HepG2 (cell line): Measurements from ENCODE around the gene PRKCZ. TPM values are rescaled to one million over a fixed set of nuclear protein-coding genes. Genes with fewer than 3 reads are reported as not detected.

Experiments used
- ATAC-seq: fragments of 200-7000 bp; cut with Tn5 transposase; 3 replicates; pipeline ENCODE4 v1.9.1; 2020; ENCODE audit warnings: mild to moderate bottlenecking, moderate library complexity
- BruUV-seq: library from RNA; stranded (reverse); fragments of 400-500 nt; replicated peaks from 2 replicates; lab custom pipeline; 2021; lab: Mats Ljungman, UMichigan
- CTCF ChIA-PET: fragments of 300-600 bp; formaldehyde crosslinking; extraction: SDS; loops from one replicate; lab custom pipeline; 2021; ENCODE audit warnings: low total read pairs, inconsistent platforms, low intra/inter-chr PET ratio; lab: Yijun Ruan, JAX
- POLR2A ChIA-PET: fragments of 350-600 bp; sonication (Branson Sonifier 250); formaldehyde crosslinking; loops from one replicate; lab custom pipeline; 2020; ENCODE audit warnings: antibody characterized with exemption, inconsistent platforms; lab: Yijun Ruan, JAX
- DNase-seq: peaks from one replicate; pipeline ENCODE4 v3.0.0-alpha.2; 2015; ENCODE audit warnings: low spot score
- FAIRE-seq: peaks from 3 replicates; lab custom pipeline; 2011; peaks lifted over from hg19 to GRCh38; lab: Jason Lieb, UNC
- H2AFZ ChIP-seq: one replicate; pipeline ENCODE4 v1.6.1; 2011; ENCODE audit warnings: low read length, inconsistent platforms
- H3K27ac ChIP-seq: fragments of 300-600 bp; 3 replicates; pipeline ENCODE4 v1.8.0; 2011; ENCODE audit warnings: mixed run types, mild to moderate bottlenecking, mixed read lengths, low read length, inconsistent platforms; ENCODE audit not compliant: insufficient read depth; ENCODE audit errors: extremely low read length
- H3K27me3 ChIP-seq, 2 experiments: fragments of 200-600 bp in 1 of 2; 2 replicates in 1 of 2; 3 replicates in 1 of 2; pipeline versions ENCODE4 v1.6.0 to v1.8.0; 2011; ENCODE audit warnings: low read length in 2 of 2, mild to moderate bottlenecking in 2 of 2, moderate library complexity in 2 of 2, inconsistent platforms in 1 of 2; ENCODE audit not compliant: insufficient read depth in 2 of 2, control insufficient read depth in 1 of 2
- H3K36me3 ChIP-seq, 2 experiments: fragments of 200-600 bp in 1 of 2; replicated peaks in 1 of 2; 2 replicates in 1 of 2; 3 replicates in 1 of 2; pipeline versions ENCODE4 v1.5.1 to v1.8.0; 2011; ENCODE audit warnings: low read length in 2 of 2, inconsistent platforms in 1 of 2; ENCODE audit not compliant: insufficient read depth in 2 of 2, control insufficient read depth in 1 of 2
- H3K4me1 ChIP-seq: 2 replicates; pipeline ENCODE4 v1.5.1; 2012; ENCODE audit warnings: low read length, inconsistent platforms; ENCODE audit not compliant: insufficient read depth
- H3K4me2 ChIP-seq: 2 replicates; pipeline ENCODE4 v1.6.0; 2011; ENCODE audit warnings: low read depth, low read length, inconsistent platforms
- H3K4me3 ChIP-seq, 3 experiments: fragments of 200-600 bp in 1 of 3; sonication (generic), shearing (Covaris generic) in 1 of 3; replicated peaks in 1 of 3; 2 replicates each; pipeline ENCODE4 v1.5.1; 2011 to 2016; ENCODE audit warnings: low read length in 3 of 3, inconsistent platforms in 2 of 3, low read depth in 2 of 3, mild to moderate bottlenecking in 2 of 3, control low read depth in 1 of 3, mixed read lengths in 1 of 3; ENCODE audit not compliant: insufficient read depth in 1 of 3
- H3K79me2 ChIP-seq: one replicate; pipeline ENCODE4 v1.6.1; 2011; ENCODE audit warnings: low read length, inconsistent platforms; ENCODE audit not compliant: insufficient read depth
- H3K9ac ChIP-seq: 2 replicates; pipeline ENCODE4 v1.6.0; 2011; ENCODE audit warnings: mild to moderate bottlenecking, low read depth, low read length, inconsistent platforms; ENCODE audit not compliant: insufficient read depth
- H3K9me3 ChIP-seq: 2 replicates; pipeline ENCODE4 v1.5.1; 2012; ENCODE audit warnings: mild to moderate bottlenecking, low read length
- H4K20me1 ChIP-seq: 2 replicates; pipeline ENCODE4 v1.6.0; 2011; ENCODE audit warnings: inconsistent platforms, mild to moderate bottlenecking, low read length, moderate library complexity; ENCODE audit not compliant: insufficient read depth
- KLF15 ChIP-seq: sonication (generic); formaldehyde crosslinking; IDR thresholded peaks from 2 replicates; pipeline ENCODE4 v1.8.1; 2023; ENCODE audit warnings: borderline replicate concordance, mild to moderate bottlenecking, inconsistent platforms, missing genetic modification reagents, mixed read lengths
- MED8 ChIP-seq: sonication (generic); formaldehyde crosslinking; IDR thresholded peaks from 2 replicates; pipeline ENCODE4 v1.8.1; 2023; ENCODE audit warnings: mild to moderate bottlenecking, missing genetic modification reagents; ENCODE audit not compliant: insufficient replicate concordance
- ZNF768 ChIP-seq: sonication (generic); formaldehyde crosslinking; IDR thresholded peaks from 2 replicates; pipeline ENCODE4 v1.4.0; 2020; ENCODE audit warnings: missing genetic modification reagents
- ZNF781 ChIP-seq: sonication (generic); formaldehyde crosslinking; IDR thresholded peaks from 2 replicates; pipeline ENCODE4 v1.5.1; 2020; ENCODE audit warnings: borderline replicate concordance, mild to moderate bottlenecking, missing genetic modification reagents; ENCODE audit errors: not compliant biosample characterization
- WGBS: methylation state at CpG from one replicate; pipeline ENCODE4 v1.1.6; 2017; ENCODE audit warnings: low lambda C conversion rate; 5-methylcytosine and 5-hydroxymethylcytosine counted together
- in situ Hi-C: cut with HindIII; loops from 2 replicates; pipeline ENCODE4 v1.10.0; 2017; ENCODE audit warnings: low pct_unique_long_range_greater_than_20kb; ENCODE audit not compliant: extremely low pct_ligation_motif_present
- intact Hi-C: fragments of 100-400 bp; cut with micrococcal nuclease; formaldehyde crosslinking; loops from one replicate; pipeline ENCODE4 v1.10.0; 2022; ENCODE audit not compliant: unreplicated experiment
- polyA plus RNA-seq, 8 experiments: library from polyadenylated mRNA; depleted of rRNA in 3 of 8; stranded (reverse) in 7 of 8; unstranded in 1 of 8; fragments of >200 nt; fragmentation: Illumina TruSeq in 4 of 8; extraction: Trizol in 4 of 8; gene quantifications; 2 replicates each; pipeline versions ENCODE4 v1.2.1 to v1.2.3, GENCODE V29; 2011 to 2016; ENCODE audit warnings: low read depth in 4 of 8, missing spikeins in 1 of 8, mixed read lengths in 1 of 8; ENCODE audit not compliant: insufficient read depth in 1 of 8
- total RNA-seq, 5 experiments: library from RNA; depleted of rRNA; stranded (reverse); fragments of >200 nt; fragmentation: Illumina TruSeq; extraction: Trizol; gene quantifications; 2 replicates each; pipeline ENCODE4 v1.2.3, GENCODE V29; 2016; ENCODE audit warnings: low read depth in 1 of 5
- TF ChIP-seq, protein P1 (sequence below): sonication (generic); formaldehyde crosslinking; IDR thresholded peaks from 2 replicates; pipeline ENCODE4 v1.4.0; 2020; ENCODE audit warnings: missing genetic modification reagents
- TF ChIP-seq, protein P2 (sequence below): sonication (generic); formaldehyde crosslinking; IDR thresholded peaks from 2 replicates; pipeline ENCODE4 v1.5.1; 2020; ENCODE audit warnings: mild to moderate bottlenecking, missing genetic modification reagents, moderate library complexity

The PRKCZ gene
- total and polyA plus RNA-seq, 2 of the 13 experiments (the other 11 are each of a cell fraction or from before 2014, with no cell fraction given): 34.7 to 85.2 TPM

DNA sequence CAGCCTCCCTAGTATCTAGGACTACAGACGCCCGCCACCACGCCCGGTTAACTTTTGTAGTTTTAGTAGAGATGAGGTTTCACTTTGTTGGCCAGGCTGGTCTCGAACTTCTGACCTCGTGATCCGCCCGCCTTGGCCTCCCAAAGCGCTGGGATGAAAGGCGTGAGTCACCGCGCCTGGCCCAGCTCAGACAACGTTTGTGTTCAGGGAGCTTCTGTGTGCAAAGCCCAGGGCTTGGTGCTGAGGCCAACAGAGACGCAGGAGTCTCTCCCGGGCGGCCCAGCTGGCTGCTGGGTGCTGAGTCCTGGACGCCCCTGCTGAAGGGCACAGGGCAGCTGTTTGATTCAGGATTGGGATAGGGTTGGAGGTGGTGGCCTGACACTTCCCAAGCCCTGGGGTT lies 3.0 kb downstream of the PRKCZ start:
- in situ Hi-C loops: no loop called here
- ChIA-PET POLR2A (no interaction called here), CTCF (no interaction called here)
- no peak for FAIRE-seq
- Histone ChIP-seq H3K27me3 (no peaks in the 10 kb centered on the region), H2AFZ (no peak overlapping the region), H4K20me1 (0 out of 2 replicates have a peak, but pooled peaks cover 5% of the 10 kb centered on the region), H3K9me3 (no peaks in the 10 kb centered on the region), H3K4me1 (peaks cover 40% of the 10 kb centered on the region), H3K79me2 (peaks cover 3% of the 10 kb centered on the region), H3K4me2 (no peak overlapping the region), H3K36me3 (peaks cover 7 to 11% of the 10 kb centered on the region in 2 experiments; a peak in 3 of 5 replicates)
- BruUV-seq: no TSS peak
- WGBS: 84% methylated on average over 17 of the region's 17 CpGs
- intact Hi-C loops: no loop called here
- DNase-seq: no peak
- no peak for ATAC-seq
- TF ChIP-seq, protein P1, sequence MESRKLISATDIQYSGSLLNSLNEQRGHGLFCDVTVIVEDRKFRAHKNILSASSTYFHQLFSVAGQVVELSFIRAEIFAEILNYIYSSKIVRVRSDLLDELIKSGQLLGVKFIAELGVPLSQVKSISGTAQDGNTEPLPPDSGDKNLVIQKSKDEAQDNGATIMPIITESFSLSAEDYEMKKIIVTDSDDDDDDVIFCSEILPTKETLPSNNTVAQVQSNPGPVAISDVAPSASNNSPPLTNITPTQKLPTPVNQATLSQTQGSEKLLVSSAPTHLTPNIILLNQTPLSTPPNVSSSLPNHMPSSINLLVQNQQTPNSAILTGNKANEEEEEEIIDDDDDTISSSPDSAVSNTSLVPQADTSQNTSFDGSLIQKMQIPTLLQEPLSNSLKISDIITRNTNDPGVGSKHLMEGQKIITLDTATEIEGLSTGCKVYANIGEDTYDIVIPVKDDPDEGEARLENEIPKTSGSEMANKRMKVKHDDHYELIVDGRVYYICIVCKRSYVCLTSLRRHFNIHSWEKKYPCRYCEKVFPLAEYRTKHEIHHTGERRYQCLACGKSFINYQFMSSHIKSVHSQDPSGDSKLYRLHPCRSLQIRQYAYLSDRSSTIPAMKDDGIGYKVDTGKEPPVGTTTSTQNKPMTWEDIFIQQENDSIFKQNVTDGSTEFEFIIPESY (CRISPR knock-in tag): peak; percentile 54; the same call in 1 of the 2 replicates
- TF ChIP-seq KLF15 (CRISPR knock-in tag) (no peak), ZNF768 (CRISPR knock-in tag) (peak; percentile 94), ZNF781 (CRISPR knock-in tag) (no peak)
- TF ChIP-seq, all 625 proteins: peak for 2
- H3K4me3 ChIP-seq: no peak overlapping the region
- H3K27ac ChIP-seq: no peak overlapping the region
- no peak overlapping the region for H3K9ac ChIP-seq

DNA sequence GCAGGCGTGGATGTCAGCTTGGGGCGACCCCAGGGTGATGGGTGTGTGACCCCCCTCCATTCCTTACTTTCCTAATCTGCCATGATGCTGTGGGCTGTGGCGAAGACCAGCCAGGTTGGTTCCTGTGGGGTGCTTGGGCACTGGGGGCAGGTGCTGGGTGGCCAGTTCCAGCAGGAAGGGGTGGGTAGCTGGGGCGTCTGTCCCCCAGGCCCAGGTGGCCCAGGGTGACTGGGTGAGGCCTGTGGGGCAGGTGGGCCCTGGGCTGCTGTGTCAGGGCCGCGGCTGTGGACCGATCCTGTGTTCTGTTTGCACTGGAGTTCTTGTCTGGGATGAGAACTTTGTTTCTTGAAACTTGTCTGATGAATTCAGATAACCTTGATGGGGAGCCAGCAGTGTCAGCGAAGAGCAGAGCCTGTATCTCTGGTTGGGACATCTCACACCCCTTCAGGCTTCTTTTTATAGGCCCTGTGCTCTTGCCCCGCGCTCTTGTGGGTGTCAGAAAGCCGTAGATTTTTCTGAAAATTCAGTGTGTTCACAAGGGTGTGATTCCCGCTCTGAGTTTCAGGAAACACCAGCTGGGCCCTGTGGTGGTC lies 3.7 kb downstream of the PRKCZ start:
- ChIA-PET POLR2A (no interaction called here), CTCF (no interaction called here)
- no peak overlapping the region for H3K9ac ChIP-seq
- H3K4me3 ChIP-seq: no peak overlapping the region
- no peak for ATAC-seq
- intact Hi-C loops: no loop called here
- DNase-seq: no peak
- no peak for TF ChIP-seq MED8 (CRISPR knock-in tag)
- TF ChIP-seq, protein P2, sequence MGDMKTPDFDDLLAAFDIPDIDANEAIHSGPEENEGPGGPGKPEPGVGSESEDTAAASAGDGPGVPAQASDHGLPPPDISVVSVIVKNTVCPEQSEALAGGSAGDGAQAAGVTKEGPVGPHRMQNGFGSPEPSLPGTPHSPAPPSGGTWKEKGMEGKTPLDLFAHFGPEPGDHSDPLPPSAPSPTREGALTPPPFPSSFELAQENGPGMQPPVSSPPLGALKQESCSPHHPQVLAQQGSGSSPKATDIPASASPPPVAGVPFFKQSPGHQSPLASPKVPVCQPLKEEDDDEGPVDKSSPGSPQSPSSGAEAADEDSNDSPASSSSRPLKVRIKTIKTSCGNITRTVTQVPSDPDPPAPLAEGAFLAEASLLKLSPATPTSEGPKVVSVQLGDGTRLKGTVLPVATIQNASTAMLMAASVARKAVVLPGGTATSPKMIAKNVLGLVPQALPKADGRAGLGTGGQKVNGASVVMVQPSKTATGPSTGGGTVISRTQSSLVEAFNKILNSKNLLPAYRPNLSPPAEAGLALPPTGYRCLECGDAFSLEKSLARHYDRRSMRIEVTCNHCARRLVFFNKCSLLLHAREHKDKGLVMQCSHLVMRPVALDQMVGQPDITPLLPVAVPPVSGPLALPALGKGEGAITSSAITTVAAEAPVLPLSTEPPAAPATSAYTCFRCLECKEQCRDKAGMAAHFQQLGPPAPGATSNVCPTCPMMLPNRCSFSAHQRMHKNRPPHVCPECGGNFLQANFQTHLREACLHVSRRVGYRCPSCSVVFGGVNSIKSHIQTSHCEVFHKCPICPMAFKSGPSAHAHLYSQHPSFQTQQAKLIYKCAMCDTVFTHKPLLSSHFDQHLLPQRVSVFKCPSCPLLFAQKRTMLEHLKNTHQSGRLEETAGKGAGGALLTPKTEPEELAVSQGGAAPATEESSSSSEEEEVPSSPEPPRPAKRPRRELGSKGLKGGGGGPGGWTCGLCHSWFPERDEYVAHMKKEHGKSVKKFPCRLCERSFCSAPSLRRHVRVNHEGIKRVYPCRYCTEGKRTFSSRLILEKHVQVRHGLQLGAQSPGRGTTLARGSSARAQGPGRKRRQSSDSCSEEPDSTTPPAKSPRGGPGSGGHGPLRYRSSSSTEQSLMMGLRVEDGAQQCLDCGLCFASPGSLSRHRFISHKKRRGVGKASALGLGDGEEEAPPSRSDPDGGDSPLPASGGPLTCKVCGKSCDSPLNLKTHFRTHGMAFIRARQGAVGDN (CRISPR knock-in tag): 0 out of 2 replicates have a peak, but pooled peaks have one; percentile 15
- no peak overlapping the region for H3K27ac ChIP-seq
- 0 out of 2 replicates have a peak, but pooled peaks cover 5% of the 10 kb centered on the region for H4K20me1 ChIP-seq
- in situ Hi-C loops: no loop called here
- 82% methylated on average over 11 of the region's 12 CpGs for WGBS
- no peak overlapping the region for H2AFZ ChIP-seq
- FAIRE-seq: no peak
- no TSS peak for BruUV-seq
- peaks cover 7 to 15% of the 10 kb centered on the region in 2 experiments; a peak in 3 of 5 replicates for H3K36me3 ChIP-seq
- H3K4me2 ChIP-seq: no peak overlapping the region
- H3K9me3 ChIP-seq: no peaks in the 10 kb centered on the region
- no peaks in the 10 kb centered on the region for H3K27me3 ChIP-seq
- peaks cover 3% of the 10 kb centered on the region for H3K79me2 ChIP-seq
- H3K4me1 ChIP-seq: peaks cover 34% of the 10 kb centered on the region
